Skeletal muscle tissue (tissue), 4 donors: ENCODE data around the gene BRCC3. TPM values are rescaled to one million over a fixed set of nuclear protein-coding genes. Genes with fewer than 3 reads are reported as not detected.

ENCODE experiments used
- H3K27ac ChIP-seq: one replicate; pipeline ENCODE4 v1.7.0; 2013; ENCODE audit warnings: mild to moderate bottlenecking, low read depth, low read length, inconsistent platforms
- H3K27me3 ChIP-seq, 3 donors: one replicate each; pipeline ENCODE4 v1.7.0; 2013; ENCODE audit warnings: low read length in 3 of 3; ENCODE audit not compliant: control insufficient read depth in 3 of 3, insufficient read depth in 3 of 3
- H3K36me3 ChIP-seq, 3 donors: one replicate each; pipeline ENCODE4 v1.7.0; 2013; ENCODE audit warnings: low read length in 3 of 3; ENCODE audit not compliant: control insufficient read depth in 3 of 3, insufficient read depth in 3 of 3
- H3K4me1 ChIP-seq, 3 donors: one replicate each; pipeline ENCODE4 v1.7.0; 2013; ENCODE audit warnings: low read length in 3 of 3, mild to moderate bottlenecking in 3 of 3; ENCODE audit not compliant: control insufficient read depth in 3 of 3, insufficient read depth in 3 of 3
- H3K4me3 ChIP-seq, 3 donors: one replicate each; pipeline ENCODE4 v1.7.0; 2013; ENCODE audit warnings: low read length in 3 of 3
- H3K9ac ChIP-seq, 3 donors: one replicate each; pipeline ENCODE4 v1.7.0; 2013; ENCODE audit warnings: low read length in 3 of 3, mild to moderate bottlenecking in 3 of 3, moderate library complexity in 2 of 3, low read depth in 1 of 3
- H3K9me3 ChIP-seq, 3 donors: one replicate each; pipeline ENCODE4 v1.7.0; 2013; ENCODE audit warnings: low read length in 3 of 3; ENCODE audit not compliant: control insufficient read depth in 3 of 3
- total RNA-seq: library from RNA; depleted of rRNA; stranded (reverse); fragments of >200 nt; gene quantifications from one replicate; pipeline ENCODE4 v1.2.3, GENCODE V29; 2014
- donor health status: Osteomylitis.

Gene BRCC3
- total RNA-seq, 1 donor from 2014 or later = 4.2 TPM

DNA sequence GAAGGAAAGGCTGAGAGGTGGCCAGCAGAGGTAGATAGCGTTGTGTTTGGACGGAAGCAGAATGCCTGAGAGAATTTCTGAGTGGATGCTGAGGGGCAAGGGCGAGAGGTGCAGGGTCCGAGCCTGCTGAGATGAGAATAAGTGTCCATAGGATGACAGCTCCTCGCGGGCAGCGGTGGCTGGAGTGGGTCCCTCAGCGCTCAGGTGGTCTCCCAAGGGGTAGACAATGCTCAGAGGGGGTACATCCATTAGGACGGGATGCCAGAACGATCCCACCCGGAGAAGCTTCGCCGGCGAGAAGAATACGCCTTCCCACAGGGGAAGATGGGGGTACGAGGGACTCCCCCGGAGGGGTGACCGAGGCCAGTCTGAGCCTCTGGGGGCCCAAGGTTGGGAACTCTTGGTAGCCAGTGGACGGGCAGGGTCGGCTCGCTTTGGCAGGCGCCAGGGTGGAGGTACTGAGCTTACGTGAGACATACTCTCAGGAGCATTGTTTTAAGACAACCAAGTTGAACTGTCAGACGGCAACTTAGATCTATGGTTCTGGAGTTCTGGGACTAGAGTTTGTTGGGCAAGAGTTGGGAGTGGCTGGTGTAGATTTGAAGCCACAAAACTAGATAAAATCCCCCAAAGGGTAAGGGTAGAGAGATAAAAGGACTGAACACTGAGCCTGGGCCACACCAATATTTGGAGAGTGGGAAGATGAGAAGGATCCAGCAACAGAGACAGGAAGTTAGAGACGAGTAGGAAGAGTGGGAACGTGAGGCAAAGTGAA, 15.8 kb downstream of the BRCC3 start:
- peaks cover 0 to 18% (median 2%) of the 10 kb centered on the region in 3 donors for H3K36me3 ChIP-seq

GRCh38 chrX:155094468-155095061, 23.3 kb downstream of the BRCC3 start:
- no peak overlapping the region for H3K27ac ChIP-seq
- H3K9me3 ChIP-seq = no peaks in the 10 kb centered on the region
- H3K4me1 ChIP-seq = no peaks in the 10 kb centered on the region
- H3K4me3 ChIP-seq = no peak overlapping the region
- no peak overlapping the region for H3K9ac ChIP-seq
- no peaks in the 10 kb centered on the region for H3K27me3 ChIP-seq
- H3K36me3 ChIP-seq = peaks cover 0 to 9% (median under 1%) of the 10 kb centered on the region in 3 donors

More for the DNA sequence above, 15.8 kb downstream of the BRCC3 start:
- Histone ChIP-seq H3K4me3 (no peak overlapping the region), H3K9me3 (no peaks in the 10 kb centered on the region), H3K27me3 (no peaks in the 10 kb centered on the region), H3K27ac (no peak overlapping the region), H3K4me1 (no peaks in the 10 kb centered on the region), H3K9ac (no peak overlapping the region)

DNA sequence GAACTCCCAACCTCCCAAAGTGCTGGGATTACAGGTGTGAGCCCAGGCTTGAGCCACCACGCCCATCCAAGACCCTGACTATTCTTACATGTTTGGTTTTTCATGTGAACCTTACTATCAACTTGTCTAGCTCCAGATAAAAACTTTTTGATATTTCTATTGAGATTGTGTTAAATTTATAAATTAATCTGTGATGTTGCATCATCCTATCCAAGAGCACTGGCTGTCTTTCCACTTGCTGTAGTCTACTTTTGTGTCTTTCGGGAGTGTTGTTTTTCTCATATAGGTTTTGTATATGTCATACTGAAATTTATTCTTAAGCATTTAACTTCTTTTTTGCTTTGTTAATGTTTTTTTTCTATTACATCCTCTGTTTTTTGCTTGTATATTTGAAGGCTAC, 34.6 kb downstream of the BRCC3 start:
- Histone ChIP-seq H3K4me3 (no peak overlapping the region), H3K4me1 (no peaks in the 10 kb centered on the region), H3K9me3 (no peaks in the 10 kb centered on the region)

DNA sequence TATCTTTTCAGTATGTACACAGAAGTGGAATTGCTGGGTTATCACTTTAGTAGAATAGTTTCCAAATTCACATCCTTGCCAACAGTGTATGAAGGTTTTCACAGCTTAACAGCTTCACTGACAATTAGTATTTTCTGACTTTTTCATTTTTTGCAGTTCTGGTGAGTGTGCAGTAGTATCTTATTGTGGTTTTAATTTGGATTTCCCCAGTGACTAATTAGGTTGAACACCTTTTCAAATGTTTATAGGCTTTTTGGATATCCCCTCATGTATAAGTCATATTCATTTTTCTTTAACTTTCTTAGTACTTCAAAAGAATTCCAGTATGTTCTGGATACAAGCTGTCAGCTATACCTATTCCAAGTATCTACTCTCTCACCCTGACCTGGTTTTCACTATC, 37.1 kb downstream of the BRCC3 start:
- Histone ChIP-seq H3K27ac (no peak overlapping the region), H3K4me3 (no peak overlapping the region), H3K27me3 (no peaks in the 10 kb centered on the region), H3K36me3 (no peaks in the 10 kb centered on the region), H3K9ac (no peak overlapping the region), H3K9me3 (no peaks in the 10 kb centered on the region), H3K4me1 (no peaks in the 10 kb centered on the region)

More for the DNA sequence above, 34.6 kb downstream of the BRCC3 start:
- Histone ChIP-seq H3K9ac (no peak overlapping the region), H3K27ac (no peak overlapping the region), H3K36me3 (no peaks in the 10 kb centered on the region), H3K27me3 (no peaks in the 10 kb centered on the region)

DNA sequence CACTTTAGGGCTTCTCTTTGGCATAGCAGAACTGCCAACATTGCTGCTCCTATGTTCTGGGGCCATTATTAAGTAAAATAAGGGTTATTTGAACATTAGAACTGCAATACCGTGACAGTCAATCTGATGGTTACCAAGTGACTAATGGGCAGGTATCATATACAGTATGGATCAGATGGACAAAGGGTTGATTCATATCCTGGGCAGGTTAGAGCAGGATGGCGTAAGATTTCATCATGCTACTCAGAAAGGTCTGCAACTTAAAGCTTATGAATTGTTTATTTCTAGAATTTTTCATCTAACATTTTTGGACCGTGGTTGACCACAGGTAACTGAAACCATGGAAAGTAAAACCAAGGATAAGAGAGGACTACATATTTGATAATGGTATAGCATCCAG, 40.9 kb downstream of the BRCC3 start:
- H3K9me3 ChIP-seq = no peaks in the 10 kb centered on the region
- no peak overlapping the region for H3K9ac ChIP-seq
- H3K27ac ChIP-seq = no peak overlapping the region
- no peaks in the 10 kb centered on the region for H3K4me1 ChIP-seq
- no peaks in the 10 kb centered on the region for H3K27me3 ChIP-seq
- H3K4me3 ChIP-seq = no peak overlapping the region
- peaks cover 0 to 4% (median 0%) of the 10 kb centered on the region in 3 donors for H3K36me3 ChIP-seq

GRCh38 chrX:155113097-155113496, 41.8 kb downstream of the BRCC3 start:
- Histone ChIP-seq H3K4me1 (no peaks in the 10 kb centered on the region), H3K27me3 (no peaks in the 10 kb centered on the region), H3K36me3 (peaks cover 0 to 4% (median under 1%) of the 10 kb centered on the region in 3 donors), H3K4me3 (no peak overlapping the region), H3K9me3 (no peaks in the 10 kb centered on the region), H3K27ac (no peak overlapping the region), H3K9ac (no peak overlapping the region)

- H3K4me3 ChIP-seq = no peak overlapping the region
- no peak overlapping the region for H3K9ac ChIP-seq
- no peaks in the 10 kb centered on the region for H3K4me1 ChIP-seq
- no peaks in the 10 kb centered on the region for H3K9me3 ChIP-seq
- no peaks in the 10 kb centered on the region for H3K27me3 ChIP-seq
- H3K36me3 ChIP-seq = peaks cover 0 to 5% (median 4%) of the 10 kb centered on the region in 3 donors
- H3K27ac ChIP-seq = no peak overlapping the region
Observed at GRCh38 chrX:155115174-155115819, 44.0 kb downstream of the BRCC3 start.

DNA sequence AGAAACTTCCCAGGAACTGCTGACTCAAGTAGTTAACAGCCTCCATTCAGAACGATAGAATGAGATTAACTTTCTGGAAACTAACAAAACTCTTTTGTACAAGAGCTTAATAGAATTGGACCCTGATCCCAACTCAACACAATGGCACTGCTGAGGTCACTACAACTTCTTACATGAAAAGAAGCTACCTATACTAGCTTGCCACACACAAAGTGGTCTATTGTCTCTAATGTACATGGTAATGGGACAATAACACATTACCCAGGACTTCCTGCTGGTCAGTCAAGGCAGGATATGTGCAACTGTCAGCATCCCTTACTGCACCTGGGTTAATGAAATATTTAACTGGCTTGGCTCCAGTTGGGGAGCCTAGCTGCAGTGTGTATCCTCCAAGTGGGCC, 56.2 kb downstream of the BRCC3 start:
- H3K27ac ChIP-seq = no peak overlapping the region
- H3K4me1 ChIP-seq = no peaks in the 10 kb centered on the region
- H3K27me3 ChIP-seq = no peaks in the 10 kb centered on the region
- peaks cover 0 to 1% (median 0%) of the 10 kb centered on the region in 3 donors for H3K36me3 ChIP-seq
- H3K9me3 ChIP-seq = no peaks in the 10 kb centered on the region
- H3K9ac ChIP-seq = no peak overlapping the region
- no peak overlapping the region for H3K4me3 ChIP-seq

DNA sequence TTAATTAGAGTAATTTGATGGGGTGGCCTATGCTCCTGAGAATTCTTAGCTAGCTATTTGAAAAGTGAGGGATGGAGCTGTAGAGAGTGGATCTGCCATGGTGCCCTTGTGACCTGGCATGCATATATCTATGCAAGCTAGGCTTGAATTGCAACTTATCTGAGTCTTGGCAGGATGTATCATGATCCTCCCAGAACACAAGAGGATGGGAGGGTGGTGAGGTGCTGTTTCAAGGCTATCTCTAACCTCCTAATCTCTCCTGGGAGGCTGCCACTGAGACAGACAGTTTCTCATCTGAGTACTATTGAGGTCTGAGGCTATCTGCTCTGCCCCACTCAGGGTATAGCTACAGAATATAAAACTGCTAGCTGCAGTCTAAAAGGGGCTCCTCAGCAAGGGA, 56.6 kb downstream of the BRCC3 start:
- no peaks in the 10 kb centered on the region for H3K4me1 ChIP-seq
- H3K27me3 ChIP-seq = no peaks in the 10 kb centered on the region
- H3K9ac ChIP-seq = no peak overlapping the region
- H3K9me3 ChIP-seq = no peaks in the 10 kb centered on the region
- H3K4me3 ChIP-seq = no peak overlapping the region
- H3K36me3 ChIP-seq = peaks cover 0 to 1% (median 0%) of the 10 kb centered on the region in 3 donors
- no peak overlapping the region for H3K27ac ChIP-seq

DNA sequence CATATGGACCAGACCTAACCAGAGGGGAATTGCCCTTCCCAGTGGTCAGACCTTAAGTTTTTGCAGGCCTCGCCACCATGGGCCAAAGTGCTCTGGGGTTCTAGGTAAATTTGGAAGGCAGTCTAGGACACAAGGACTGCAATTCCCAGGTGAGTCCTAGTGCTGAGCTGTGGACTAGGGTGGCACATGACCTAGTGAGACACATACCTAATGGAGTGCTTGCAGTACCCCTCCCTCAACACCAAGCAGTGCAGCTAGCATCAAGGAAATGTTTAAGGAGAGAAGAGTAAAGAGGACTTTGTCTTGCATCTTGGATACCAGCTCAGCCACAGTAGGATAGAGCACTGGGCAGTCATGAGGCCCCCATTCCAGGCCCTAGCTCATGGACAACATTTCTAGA, 60.8 kb downstream of the BRCC3 start:
- H3K36me3 ChIP-seq = peaks cover 0 to under 1% (median 0%) of the 10 kb centered on the region in 3 donors
- no peaks in the 10 kb centered on the region for H3K9me3 ChIP-seq
- H3K4me1 ChIP-seq = no peaks in the 10 kb centered on the region
- no peak overlapping the region for H3K27ac ChIP-seq
- H3K27me3 ChIP-seq = no peaks in the 10 kb centered on the region
- H3K4me3 ChIP-seq = no peak overlapping the region
- no peak overlapping the region for H3K9ac ChIP-seq
